Stimulated activated CD8-positive, alpha-beta memory T cell treated with anti-CD3 and anti-CD28 coated beads, Interleukin-7, amount 100 ng/mL, for 4 hours (primary cell): Measurements from ENCODE around the gene IKZF4.
"Not testable (repeated sequence)": the region's sequence is repeated elsewhere in the genome, so short reads cannot be mapped to it uniquely, and the experiment has no call there.

ENCODE experiments used
- DNase-seq, 2 donors: peaks; one replicate each; pipeline ENCODE4 v3.0.0-alpha.2; 2020; ENCODE audit warnings: low read depth in 2 of 2

The IKZF4 gene

DNA sequence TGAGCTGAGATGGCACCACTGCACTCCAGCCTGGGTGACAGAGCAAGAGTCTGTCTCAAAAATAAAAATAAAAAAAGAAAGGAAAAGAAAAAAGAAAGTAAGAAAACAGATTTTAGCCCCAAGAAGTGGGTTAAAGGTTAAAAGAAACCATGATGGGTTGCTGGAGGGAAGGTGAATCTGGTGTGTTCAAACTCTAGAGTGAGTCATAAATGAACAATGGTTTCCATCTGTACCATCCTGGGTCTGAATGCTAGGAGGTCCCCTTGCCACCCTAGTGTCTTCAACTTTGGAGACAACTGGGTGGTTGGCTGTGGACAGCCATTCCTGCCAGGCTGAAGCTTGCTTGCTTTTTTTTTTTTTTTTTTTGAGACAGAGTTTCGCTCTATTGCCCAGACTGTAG lies 19.3 kb downstream of the IKZF4 start:
- DNase-seq, result no peak

DNA sequence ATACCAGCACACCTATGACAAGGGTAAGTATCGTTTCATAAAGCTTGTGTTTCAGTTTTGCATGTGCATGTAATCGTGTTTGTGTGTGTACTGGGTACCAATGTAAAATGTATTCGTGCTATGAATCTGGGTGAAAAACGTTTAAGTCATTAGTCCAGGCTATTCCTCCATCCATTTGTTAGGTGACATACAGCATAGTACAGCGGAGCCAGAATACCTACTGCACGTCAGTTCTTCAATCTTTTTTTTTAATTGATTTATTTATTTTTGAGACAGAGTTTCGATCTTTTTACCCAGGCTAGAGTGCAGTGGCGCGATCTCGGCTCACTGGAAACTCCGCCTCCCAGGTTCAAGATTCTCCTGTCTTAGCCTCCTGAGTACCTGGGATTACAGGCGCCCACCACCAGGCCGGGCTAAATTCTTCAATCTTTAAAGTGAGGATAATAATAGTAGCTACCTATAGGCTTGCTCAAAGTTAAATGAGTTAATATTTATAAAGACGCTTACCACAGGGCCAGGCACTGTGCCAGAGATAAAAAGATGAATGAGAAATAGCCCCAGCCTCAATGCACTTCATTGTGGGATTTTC lies 20.2 kb downstream of the IKZF4 start:
- no peak for DNase-seq

DNA sequence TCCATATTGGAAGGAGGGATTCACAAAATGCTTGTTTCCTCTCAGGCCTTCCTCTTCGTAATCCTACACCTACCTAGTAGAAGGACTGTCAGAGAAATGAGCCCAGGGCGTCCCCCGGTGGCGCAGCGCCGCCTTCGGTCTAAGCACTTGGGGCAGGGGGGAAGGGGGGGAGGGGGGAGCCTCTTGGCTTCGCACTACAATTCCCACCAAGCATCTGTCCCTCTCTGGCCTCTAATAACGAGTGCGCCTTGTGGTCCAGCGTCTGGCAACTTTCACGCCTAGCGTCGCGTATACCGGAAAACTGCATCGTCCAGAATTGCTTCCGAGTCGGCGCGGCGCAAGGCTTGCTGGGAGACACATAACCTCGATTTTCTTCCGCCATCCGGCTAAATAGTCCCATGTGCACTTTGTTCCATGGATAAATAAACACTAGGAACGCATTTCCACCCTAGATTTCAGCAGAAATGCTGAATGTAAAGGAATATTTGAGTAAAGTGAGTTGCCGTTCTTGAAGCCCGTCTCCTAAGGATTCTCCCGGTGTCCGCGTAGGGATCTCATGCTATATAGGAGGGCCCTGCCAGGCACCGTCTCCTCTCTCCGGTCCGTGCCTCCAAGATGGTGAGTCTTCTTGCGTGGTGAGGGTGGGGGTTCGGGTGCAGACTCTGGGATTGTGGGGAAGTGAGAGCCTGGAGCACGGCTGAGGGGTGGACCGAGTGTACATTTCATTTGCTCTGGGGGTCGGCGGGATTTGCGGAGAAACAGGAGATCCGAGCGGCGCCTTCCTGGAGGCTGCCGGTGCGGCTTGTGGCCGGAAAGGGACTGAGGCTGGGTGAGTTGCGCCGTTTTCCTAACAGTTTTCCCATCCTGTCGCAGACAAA lies 20.9 kb downstream of the IKZF4 start, which contains the start of gene RPS26:
TSS of gene RPS26 (plus strand) at position 367 of the 878 bp plus-strand sequence. CDS start at position 616, 249 bp downstream.
- DNase-seq, result peak; percentile 86 to 90

DNA sequence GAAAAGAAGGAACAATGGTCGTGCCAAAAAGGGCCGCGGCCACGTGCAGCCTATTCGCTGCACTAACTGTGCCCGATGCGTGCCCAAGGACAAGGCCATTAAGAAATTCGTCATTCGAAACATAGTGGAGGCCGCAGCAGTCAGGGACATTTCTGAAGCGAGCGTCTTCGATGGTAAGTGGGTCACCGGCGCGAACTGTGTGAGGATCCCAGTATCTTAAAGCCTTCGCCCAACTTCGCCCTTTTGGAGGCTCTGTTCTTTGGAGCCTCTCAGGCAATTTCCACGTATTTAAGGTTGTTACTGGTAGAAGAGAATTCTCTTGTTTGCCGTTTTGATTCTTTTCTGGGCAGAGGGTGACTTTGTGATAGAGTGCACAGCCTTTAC lies 21.6 kb downstream of the IKZF4 start:
- not testable (repeated sequence) for DNase-seq

DNA sequence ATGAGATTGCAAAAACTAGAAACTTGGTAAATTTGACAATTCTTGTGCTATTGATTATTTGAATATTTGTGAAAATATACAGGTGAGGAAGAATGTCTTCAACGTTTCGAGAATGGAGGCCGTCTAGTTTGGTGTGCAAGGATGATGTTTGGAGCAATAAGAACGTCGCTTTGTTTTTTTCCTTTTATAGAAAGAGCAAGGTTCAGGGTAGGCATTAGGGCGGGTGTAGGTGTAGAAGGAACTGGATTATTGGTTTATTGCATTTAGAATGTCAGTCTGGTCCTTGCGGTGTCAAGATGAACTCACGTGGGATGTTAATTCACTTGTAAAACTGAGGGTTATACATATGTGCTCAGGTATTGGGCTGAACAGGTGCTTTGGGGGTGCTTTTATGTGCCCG lies 22.0 kb downstream of the IKZF4 start:
- no peak for DNase-seq

DNA sequence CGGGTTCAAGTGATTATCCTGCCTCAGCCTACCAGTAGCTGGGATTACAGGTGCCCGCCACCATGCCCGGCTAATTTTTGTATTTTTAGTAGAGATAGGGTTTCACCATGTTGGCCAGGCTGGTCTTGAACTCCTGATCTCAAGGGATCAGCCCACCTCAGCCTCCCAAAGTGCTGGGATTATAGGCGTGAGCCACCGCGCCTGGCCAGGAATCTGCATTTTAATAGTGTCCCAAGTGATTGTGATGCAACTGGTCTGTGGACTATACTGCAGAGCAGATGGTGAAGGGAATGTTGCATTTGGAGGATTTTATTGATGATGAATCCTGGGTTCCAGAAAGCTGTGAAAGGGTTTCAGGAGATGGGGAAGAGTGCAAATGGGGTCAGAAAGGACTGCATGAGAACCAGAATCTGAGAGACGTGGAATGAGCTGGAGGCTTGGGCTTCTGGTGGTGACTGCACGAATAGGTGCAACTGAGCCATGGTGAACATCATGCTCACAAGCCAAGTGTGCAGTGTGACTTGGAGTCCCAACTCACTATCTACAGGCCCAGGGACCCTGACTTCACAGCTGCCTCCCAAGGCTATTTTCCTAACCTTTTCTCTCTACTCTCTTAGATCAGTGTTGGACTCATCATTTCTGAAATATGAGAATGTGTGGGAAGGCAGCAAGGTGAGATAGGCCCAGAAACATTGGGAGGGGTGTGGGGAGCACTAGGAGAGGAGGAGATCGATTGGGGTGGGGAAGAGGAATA lies 25.4 kb downstream of the IKZF4 start:
- no peak for DNase-seq

DNA sequence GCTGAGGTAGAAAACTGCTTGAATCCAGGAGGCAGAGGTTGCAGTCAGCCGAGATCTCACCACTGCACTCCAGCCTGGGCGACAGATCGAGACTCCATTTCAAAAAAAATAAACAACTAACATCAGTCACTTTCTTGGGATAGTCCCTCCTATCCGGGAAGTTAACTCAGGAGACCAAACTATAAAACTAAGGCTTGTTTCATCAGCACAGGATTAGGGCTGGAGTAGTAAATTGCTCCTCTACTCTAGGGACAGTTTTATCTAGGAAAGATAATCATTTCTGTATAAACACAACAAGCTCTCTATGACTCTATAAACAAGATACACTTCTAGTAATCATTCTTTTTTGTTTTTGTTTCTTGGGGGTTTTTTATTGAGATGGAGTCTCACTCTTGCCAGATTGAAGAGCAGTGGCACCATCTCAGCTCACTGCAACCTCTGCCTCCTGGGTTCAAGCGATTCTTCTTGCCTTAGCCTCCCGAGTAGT lies 32.6 kb downstream of the IKZF4 start:
- no peak for DNase-seq

DNA sequence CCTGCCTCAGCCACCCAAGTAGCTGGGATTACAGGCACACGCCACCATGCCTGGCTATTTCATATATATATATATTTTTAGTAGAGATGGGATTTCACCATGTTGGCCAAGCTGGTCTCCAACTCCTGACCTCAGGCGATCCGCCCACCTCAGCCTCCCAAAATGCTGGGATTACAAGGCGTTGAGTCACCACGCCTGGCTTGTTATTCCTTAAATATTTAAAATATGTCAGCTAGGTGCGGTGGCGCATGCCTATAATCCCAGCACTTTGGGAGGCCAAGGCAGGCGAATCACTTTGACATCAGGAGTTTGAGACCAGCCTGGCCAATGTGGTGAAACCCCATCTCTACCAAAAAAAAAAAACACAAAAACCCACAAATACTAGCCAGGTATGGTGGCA lies 39.1 kb downstream of the IKZF4 start:
- DNase-seq, result not testable (repeated sequence)

DNA sequence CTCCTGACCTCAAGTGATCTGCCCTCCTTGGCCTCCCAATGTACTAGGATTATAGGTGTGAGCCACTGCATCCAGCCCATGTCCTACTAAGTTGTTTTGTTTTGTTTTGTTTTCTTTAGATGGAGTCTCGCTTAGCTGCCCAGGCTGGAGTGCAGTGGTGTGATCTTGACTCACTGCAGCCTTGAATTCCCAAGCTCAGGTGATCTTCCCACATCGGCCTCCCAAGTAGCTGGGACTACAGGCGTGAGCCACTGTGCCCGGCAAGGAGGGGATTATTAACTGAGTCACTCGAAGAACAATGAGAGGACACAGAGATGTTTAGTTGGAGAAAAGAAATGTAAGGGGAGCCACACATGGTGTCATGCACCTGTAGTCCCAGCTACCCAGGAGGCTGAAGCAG lies 41.1 kb downstream of the IKZF4 start:
- DNase-seq, result no peak

DNA sequence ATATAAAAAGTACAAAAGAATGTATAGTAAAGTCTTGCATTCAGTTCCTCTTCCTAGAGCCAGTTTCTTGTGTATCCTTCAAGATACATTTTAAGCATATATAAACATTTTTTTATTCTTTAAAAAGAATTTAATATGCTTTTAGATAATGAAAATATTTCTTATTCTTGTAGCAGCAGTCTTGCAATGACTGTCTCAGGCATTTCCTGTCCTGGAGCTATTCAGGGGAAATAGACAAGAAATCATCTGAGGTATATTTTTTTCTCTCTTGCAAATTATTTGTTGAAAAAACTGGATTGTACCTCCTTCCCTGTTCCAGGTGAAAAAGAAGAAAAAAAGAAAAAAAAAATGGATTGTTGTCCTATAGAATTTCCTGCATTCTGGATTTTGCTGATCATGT lies 42.2 kb downstream of the IKZF4 start:
- no peak for DNase-seq

DNA sequence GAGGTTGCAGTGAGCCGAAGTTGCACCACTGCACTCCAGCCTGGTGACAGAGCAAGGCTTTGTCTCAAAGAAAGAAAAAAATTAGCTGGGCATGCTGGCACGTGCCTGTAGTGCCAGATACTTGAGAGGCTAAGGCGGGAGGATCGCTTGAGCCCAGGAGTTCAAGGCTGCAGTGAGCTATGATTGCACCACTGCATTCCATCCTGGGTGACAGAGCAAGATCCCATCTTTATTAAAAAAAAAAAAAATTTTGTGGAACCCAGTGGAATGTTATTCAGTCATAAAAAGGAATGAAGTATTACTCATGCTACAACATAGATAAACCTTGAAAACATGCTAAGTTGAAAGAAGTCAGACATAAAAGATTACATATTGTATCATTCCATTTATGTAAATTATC lies 50.8 kb downstream of the IKZF4 start:
- no peak for DNase-seq

DNA sequence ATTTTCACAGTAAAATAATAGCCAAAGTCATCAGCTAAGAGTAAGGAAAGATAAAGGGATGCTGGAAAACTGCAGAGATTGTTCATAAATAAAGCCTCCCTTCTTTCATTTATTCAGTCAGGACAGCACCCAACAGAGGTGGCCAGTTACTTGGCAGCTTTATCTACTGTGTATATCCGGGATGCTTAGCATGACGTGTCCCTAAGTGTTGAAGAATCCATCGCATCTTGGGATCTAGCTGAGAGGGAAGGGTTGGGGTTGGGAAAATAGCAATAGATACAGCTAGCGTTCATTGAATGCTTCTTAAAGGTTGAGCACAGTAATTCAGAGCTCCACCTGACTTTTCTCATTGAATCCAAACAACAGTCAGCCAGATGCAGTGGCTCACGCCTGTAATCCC lies 53.6 kb downstream of the IKZF4 start:
- no peak for DNase-seq

DNA sequence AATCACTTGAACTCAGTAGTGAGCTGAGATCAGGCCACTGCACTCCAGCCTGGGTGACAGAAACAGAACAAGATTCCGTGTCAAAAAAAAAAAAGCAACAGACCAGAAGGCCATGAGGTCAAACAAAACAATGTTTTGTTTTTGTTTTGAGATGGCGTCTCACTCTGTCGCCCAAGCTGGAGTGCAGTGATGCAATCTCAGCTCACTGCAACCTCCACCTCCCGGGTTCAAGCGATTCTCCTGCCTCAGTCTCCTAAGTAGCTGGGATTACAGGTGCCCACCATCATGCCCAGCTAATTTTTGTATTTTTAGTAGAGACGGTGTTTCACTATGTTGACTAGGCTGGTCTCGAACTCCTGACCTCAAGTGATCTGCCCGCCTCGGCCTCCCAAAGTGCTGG lies 57.1 kb downstream of the IKZF4 start:
- DNase-seq, result not testable (repeated sequence)

DNA sequence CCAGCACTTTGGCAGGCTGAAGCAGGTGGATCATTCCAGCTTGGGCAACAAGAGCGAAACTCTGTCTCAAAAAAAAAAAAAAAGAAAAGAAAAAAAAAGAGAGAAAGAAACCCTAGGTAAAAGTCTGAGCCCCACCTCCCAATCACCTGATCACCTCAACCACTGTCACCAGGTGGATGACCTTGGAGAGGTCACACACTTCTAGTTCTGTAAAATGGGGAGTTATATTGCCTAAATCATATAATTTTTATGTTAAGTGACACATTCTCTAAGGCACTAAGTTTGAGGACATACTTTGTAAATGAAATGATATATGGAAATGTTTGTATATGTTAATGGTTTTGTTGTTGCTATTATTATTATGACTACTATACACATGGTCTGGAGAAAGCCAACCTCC lies 57.6 kb downstream of the IKZF4 start:
- DNase-seq, result no peak

DNA sequence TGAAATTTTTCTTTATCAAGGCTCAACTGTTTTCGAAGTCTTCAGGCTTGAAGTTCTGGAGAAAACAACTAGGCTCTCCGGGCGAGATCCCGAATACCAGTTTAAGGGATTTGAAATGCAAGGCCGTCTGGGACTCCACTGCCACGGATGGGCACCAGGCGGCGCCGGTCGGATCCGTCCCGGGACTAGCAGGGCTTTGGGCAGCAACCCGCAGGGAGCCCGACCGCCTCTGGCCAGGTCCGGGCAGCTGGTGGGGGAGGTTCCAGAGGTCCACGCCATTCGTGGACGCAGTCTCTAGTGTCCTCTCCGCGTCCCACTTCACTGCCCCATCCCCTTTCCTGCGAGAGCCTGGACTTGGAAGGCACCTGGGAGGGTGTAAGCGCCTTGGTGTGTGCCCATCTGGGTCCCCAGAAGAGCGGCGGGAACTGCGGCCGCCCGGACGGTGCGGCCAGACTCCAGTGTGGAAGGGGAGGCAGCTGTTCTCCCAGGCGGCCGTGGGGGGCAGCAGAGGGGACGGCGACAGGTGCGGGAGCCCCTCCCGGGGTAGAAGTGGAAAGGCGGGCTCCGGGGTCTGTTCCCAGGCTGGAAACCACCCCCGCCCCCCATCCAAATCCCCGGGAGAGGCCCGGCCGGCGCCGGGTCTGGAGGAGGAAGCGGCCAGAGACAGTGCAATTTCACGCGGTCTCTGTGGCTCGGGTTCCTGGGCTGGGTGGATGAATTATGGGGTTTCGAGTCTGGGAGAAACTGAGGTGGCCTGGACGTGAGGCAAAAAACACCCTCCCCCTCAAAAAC lies 58.3 kb downstream of the IKZF4 start:
- peak in 1 of 2 donors; percentile 47 for DNase-seq

DNA sequence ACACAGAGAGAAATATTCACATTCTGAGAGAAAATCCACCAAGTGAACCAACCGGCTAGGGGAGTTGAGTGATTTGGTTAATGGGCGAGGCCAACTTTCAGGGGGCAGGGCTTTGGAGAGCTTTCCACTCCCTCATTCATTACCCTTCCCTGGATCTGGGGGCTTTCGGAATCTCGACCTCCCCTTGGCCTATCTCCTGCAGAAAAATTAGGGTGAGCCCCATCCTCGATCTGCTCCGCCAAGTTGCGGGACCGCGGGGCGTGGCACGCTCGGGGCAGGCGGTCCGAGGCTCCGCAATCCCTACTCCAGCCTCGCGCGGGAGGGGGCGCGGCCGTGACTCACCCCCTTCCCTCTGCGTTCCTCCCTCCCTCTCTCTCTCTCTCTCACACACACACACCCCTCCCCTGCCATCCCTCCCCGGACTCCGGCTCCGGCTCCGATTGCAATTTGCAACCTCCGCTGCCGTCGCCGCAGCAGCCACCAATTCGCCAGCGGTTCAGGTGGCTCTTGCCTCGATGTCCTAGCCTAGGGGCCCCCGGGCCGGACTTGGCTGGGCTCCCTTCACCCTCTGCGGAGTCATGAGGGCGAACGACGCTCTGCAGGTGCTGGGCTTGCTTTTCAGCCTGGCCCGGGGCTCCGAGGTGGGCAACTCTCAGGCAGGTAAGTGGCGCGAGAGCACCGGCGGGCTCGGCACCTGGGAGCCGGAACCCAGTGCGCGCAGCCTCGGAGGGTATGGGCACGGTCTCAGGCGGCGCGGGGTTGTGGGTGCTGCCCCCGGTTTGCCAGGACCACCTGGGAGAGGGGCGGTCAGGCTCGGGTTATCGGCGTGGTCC lies 59.1 kb downstream of the IKZF4 start, which contains the start of gene ERBB3:
TSS of gene ERBB3 (plus strand) at position 443 of the 833 bp plus-strand sequence. CDS start at position 579, 136 bp downstream.
- DNase-seq, result peak; percentile 46 to 73

DNA sequence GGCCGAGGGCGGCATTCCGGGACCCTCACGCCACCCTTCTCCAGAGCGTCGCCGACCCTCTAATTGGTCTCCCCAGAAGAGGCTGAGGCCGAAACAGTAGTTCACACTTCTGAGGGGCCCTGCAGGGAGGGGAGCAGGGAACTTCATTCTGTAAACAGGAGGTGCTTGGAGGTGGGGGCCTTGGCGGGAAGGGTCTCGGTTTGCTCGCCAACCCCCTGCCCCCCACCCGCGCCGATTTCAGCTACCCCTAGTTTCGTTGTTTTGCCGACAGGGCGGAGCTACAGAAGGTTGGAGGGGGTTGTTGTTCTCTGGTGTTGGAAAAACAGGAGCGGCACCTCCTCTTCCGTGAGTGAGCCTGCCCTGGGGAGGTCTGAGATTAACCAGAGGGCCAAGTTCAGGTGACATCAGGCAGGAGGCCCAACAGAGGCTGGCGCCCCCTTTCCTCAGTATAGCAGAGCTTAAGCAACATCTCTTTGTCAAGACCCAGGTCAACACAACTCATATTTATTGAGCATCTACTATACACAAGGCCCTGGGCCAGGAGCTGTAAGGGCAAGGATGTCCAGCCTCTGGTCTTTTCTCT lies 59.8 kb downstream of the IKZF4 start:
- no peak for DNase-seq

DNA sequence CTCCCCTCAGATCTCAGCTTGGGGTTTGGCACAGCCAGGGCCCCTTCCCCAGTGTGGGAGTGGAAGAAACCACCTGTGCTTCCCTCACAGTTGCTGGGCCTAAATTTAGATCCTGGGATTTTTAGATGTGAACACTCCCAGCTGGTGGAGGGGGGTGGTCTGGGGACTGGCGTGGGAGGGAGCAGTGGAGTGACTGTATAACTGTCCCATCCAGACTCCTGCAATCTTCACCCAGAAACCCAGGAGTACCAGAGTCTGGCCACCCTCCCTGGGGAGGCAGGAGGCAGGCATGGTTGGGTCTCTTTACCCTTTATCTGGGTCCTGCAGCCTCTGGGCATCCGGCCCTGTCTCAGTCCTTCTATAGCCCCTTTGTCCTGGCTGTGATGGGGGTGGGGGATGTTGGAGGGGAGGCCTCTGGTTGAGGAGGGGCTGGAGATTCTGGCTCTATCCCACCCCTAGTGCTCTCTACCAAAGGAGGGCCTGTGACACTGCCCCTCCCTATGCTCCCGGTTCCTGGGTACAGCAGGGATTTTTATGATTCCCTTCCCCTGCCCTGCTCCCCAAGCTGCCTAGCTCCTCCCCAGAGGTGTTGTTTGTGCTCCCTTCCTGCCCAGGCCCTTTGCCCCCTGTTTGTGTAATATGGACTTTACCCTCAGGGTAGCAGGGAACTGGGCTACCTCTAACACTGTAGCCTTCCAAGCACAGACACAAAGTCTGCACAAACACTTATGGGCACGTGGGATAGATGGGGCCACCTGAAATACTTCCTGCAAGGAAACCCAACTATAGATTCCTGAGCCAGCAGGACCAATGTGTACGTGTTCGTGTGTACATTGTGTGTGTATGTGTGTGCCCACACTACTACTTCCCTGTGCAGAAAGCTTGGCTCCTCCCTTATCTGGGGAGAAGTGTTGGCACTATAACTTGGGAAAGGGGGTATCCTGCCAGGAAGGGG lies 60.8 kb downstream of the IKZF4 start:
- DNase-seq, result no peak

DNA sequence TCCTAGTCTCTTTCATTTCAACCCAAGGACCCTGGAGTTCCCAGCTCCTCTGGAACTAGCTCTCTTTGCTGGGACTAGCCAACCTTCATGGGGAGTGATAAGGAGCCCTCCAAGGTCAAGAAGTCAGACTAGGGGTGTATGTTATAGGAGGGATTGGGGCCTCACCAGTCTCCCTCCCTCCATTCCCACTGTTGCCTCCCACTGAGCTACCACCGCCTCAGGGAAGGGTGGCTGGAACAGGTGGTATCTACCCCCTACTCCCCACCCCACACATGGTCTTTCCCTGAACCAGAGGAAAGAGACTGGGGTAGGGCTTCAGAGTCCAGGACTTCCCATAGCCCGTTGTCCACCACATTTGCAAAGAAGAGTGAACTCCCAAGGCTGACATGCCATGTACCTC lies 61.5 kb downstream of the IKZF4 start:
- DNase-seq, result no peak
